ENCODE results near the gene HRH3. TPM values are rescaled to one million over a fixed set of nuclear protein-coding genes. Genes with fewer than 3 reads are reported as not detected.

HRH3 gene
- total RNA-seq, 1 experiment from 2014 or later, result not detected

- ChIA-PET CTCF (interaction anchor here (0.5 to 0.6 kb wide), 2 partner anchors 166 to 209 kb away, joined by 3 read pairs; no protein-coding TSS in a partner anchor), POLR2A (interaction anchor here (0.7 to 1.0 kb wide), 4 partner anchors 10 to 111 kb away, joined by 3 to 4 read pairs (median 3); partner anchors contain the start of genes PSMA7 and SS18L1)
- Mint-ChIP-seq H3K36me3 (ENCODE audit: insufficient read depth, unreplicated experiment) (peaks cover 39% of the 10 kb centered on the region), H3K9me3 (ENCODE audit: unreplicated experiment) (no peaks in the 10 kb centered on the region), H3K4me1 (ENCODE audit: insufficient read depth, unreplicated experiment) (no peaks in the 10 kb centered on the region), H3K27ac (ENCODE audit: low read depth, unreplicated experiment) (no peak overlapping the region), H3K4me3 (ENCODE audit: unreplicated experiment) (no peak overlapping the region), H3K27me3 (ENCODE audit: insufficient read depth, unreplicated experiment) (no peaks in the 10 kb centered on the region)
- DNase-seq (ENCODE audit: unreplicated experiment), result no peak
- no peak for TF ChIP-seq CTCF (IDR thresholded peaks at IDR 0.05; ENCODE audit: unreplicated experiment)
- BruUV-seq (replicated peaks), result no TSS peak
- intact Hi-C loops (cut with micrococcal nuclease), result no loop called here
Observed at GRCh38 chr20:62176866-62177265, 43.2 kb downstream of the HRH3 start.

GRCh38 chr20:62175711-62176110 is 44.4 kb downstream of the HRH3 start:
- intact Hi-C loops (cut with micrococcal nuclease), result no loop called here
- Mint-ChIP-seq H3K4me1 (ENCODE audit: insufficient read depth, unreplicated experiment) (no peaks in the 10 kb centered on the region), H3K4me3 (ENCODE audit: unreplicated experiment) (no peak overlapping the region), H3K27ac (ENCODE audit: low read depth, unreplicated experiment) (no peak overlapping the region), H3K27me3 (ENCODE audit: insufficient read depth, unreplicated experiment) (no peaks in the 10 kb centered on the region), H3K9me3 (ENCODE audit: unreplicated experiment) (no peaks in the 10 kb centered on the region), H3K36me3 (ENCODE audit: insufficient read depth, unreplicated experiment) (peaks cover 39% of the 10 kb centered on the region)
- BruUV-seq (replicated peaks), result no TSS peak
- no peak for DNase-seq (ENCODE audit: unreplicated experiment)
- TF ChIP-seq CTCF (IDR thresholded peaks at IDR 0.05; ENCODE audit: unreplicated experiment), result no peak
- ChIA-PET CTCF (no interaction called here), POLR2A (no interaction called here)

- Mint-ChIP-seq H3K4me1 (ENCODE audit: insufficient read depth, unreplicated experiment) (no peaks in the 10 kb centered on the region), H3K36me3 (ENCODE audit: insufficient read depth, unreplicated experiment) (peaks cover 42% of the 10 kb centered on the region), H3K27me3 (ENCODE audit: insufficient read depth, unreplicated experiment) (no peaks in the 10 kb centered on the region), H3K27ac (ENCODE audit: low read depth, unreplicated experiment) (no peak overlapping the region), H3K4me3 (ENCODE audit: unreplicated experiment) (no peak overlapping the region), H3K9me3 (ENCODE audit: unreplicated experiment) (no peaks in the 10 kb centered on the region)
- no TSS peak for BruUV-seq (replicated peaks)
- no peak for TF ChIP-seq CTCF (IDR thresholded peaks at IDR 0.05; ENCODE audit: unreplicated experiment)
- intact Hi-C loops (cut with micrococcal nuclease), result no loop called here
- CTCF ChIA-PET, result no interaction called here
- no peak for DNase-seq (ENCODE audit: unreplicated experiment)
- POLR2A ChIA-PET, result no interaction called here
Observed at GRCh38 chr20:62174870-62175624, 45.0 kb downstream of the HRH3 start.

GRCh38 chr20:62174021-62174804 is 45.9 kb downstream of the HRH3 start:
- Mint-ChIP-seq H3K9me3 (ENCODE audit: unreplicated experiment) (no peaks in the 10 kb centered on the region), H3K27me3 (ENCODE audit: insufficient read depth, unreplicated experiment) (no peaks in the 10 kb centered on the region), H3K27ac (ENCODE audit: low read depth, unreplicated experiment) (no peak overlapping the region), H3K4me1 (ENCODE audit: insufficient read depth, unreplicated experiment) (no peaks in the 10 kb centered on the region), H3K4me3 (ENCODE audit: unreplicated experiment) (no peak overlapping the region), H3K36me3 (ENCODE audit: insufficient read depth, unreplicated experiment) (peaks cover 50% of the 10 kb centered on the region)
- TF ChIP-seq CTCF (IDR thresholded peaks at IDR 0.05; ENCODE audit: unreplicated experiment), result no peak
- ChIA-PET POLR2A (interaction anchor here (0.6 to 1.8 kb wide), 2 partner anchors 8 to 238 kb away, joined by 5 to 7 read pairs; partner anchors contain the start of gene MTG2), CTCF (no interaction called here)
- DNase-seq (ENCODE audit: unreplicated experiment), result no peak
- intact Hi-C loops (cut with micrococcal nuclease), result no loop called here
- no TSS peak for BruUV-seq (replicated peaks)
